H1 (cell line): ENCODE measurements around the gene TFAP2B. TPM values are rescaled to one million over a fixed set of nuclear protein-coding genes. Genes with fewer than 3 reads are reported as not detected.

Experiments
- CTCF ChIA-PET: fragments of 300-600 bp; sonication (Branson Sonifier 250); formaldehyde crosslinking; loops from one replicate; lab custom pipeline; 2021; ENCODE audit not compliant: partially characterized antibody; lab: Charles Lee
- POLR2A ChIA-PET: fragments of 300-600 bp; sonication (Branson Sonifier 250); formaldehyde crosslinking; loops from one replicate; lab custom pipeline; 2021; ENCODE audit warnings: inconsistent platforms; ENCODE audit not compliant: partially characterized antibody; lab: Charles Lee
- DNase-seq, 2 experiments: peaks; one replicate each; pipeline versions ENCODE4 v3.0.0 to v3.0.0-alpha.2; 2010 to 2022; ENCODE audit warnings: low spot score in 2 of 2, low read depth in 1 of 2, mixed read lengths in 1 of 2
- FAIRE-seq: peaks from 2 replicates; lab custom pipeline; 2011; peaks lifted over from hg19 to GRCh38; lab: Jason Lieb, UNC
- H2AFZ ChIP-seq: 2 replicates; pipeline ENCODE4 v1.8.1; 2012; ENCODE audit warnings: low read length, inconsistent platforms
- H2AK5ac ChIP-seq: 2 replicates; pipeline ENCODE4 v1.6.1; 2013; ENCODE audit warnings: low read depth, low read length
- H2BK120ac ChIP-seq: replicated peaks from 2 replicates; pipeline ENCODE3; 2013; ENCODE audit warnings: low read depth, low read length, inconsistent platforms
- H2BK12ac ChIP-seq: 2 replicates; pipeline ENCODE4 v1.6.1; 2013; ENCODE audit warnings: low read depth, low read length
- H2BK15ac ChIP-seq: 2 replicates; pipeline ENCODE4 v1.6.1; 2013; ENCODE audit warnings: low read length
- H2BK20ac ChIP-seq: 2 replicates; pipeline ENCODE4 v1.6.1; 2013; ENCODE audit warnings: low read length
- H2BK5ac ChIP-seq: 2 replicates; pipeline ENCODE4 v1.6.1; 2013; ENCODE audit warnings: low read depth, low read length
- H3K14ac ChIP-seq: 2 replicates; pipeline ENCODE4 v1.6.1; 2013; ENCODE audit warnings: inconsistent platforms; ENCODE audit not compliant: insufficient read length
- H3K18ac ChIP-seq: 2 replicates; pipeline ENCODE4 v1.6.1; 2013; ENCODE audit warnings: low read length; ENCODE audit errors: extremely low read depth
- H3K23ac ChIP-seq: 2 replicates; pipeline ENCODE4 v1.6.1; 2013; ENCODE audit warnings: inconsistent platforms; ENCODE audit not compliant: insufficient read length
- H3K23me2 ChIP-seq: 2 replicates; pipeline ENCODE4 v1.6.1; 2013; ENCODE audit warnings: low read depth, low read length
- H3K27ac ChIP-seq: 2 replicates; pipeline ENCODE4 v1.6.1; 2011; ENCODE audit warnings: low read depth, low read length, inconsistent platforms
- H3K27me3 ChIP-seq, 4 experiments: replicated peaks in 1 of 4; 1 replicate in 1 of 4; 2 replicates in 3 of 4; pipeline versions ENCODE4 v1.6.1 to v1.8.1; 2011 to 2013; ENCODE audit warnings: low read length in 3 of 4, mild to moderate bottlenecking in 3 of 4, inconsistent platforms in 2 of 4, mixed read lengths in 2 of 4, moderate library complexity in 1 of 4; ENCODE audit not compliant: control insufficient read depth in 3 of 4, insufficient read depth in 3 of 4; ENCODE audit errors: extremely low read depth in 1 of 4
- H3K36me3 ChIP-seq, 4 experiments: 2 replicates each; pipeline versions ENCODE4 v1.6.1 to v1.8.1; 2011 to 2013; ENCODE audit warnings: mild to moderate bottlenecking in 4 of 4, low read length in 3 of 4, moderate library complexity in 2 of 4, control low read depth in 1 of 4, inconsistent platforms in 1 of 4; ENCODE audit not compliant: insufficient read depth in 4 of 4, control insufficient read depth in 2 of 4
- H3K4ac ChIP-seq: replicated peaks from 2 replicates; pipeline ENCODE3; 2013; ENCODE audit warnings: low read length, low read depth, mixed read lengths, inconsistent platforms; ENCODE audit not compliant: insufficient read length
- H3K4me1 ChIP-seq, 4 experiments: replicated peaks in 1 of 4; 1 replicate in 1 of 4; 2 replicates in 3 of 4; pipeline versions ENCODE4 v1.6.1 to v1.8.1; 2011 to 2013; ENCODE audit warnings: low read length in 3 of 4, inconsistent platforms in 2 of 4, mixed read lengths in 1 of 4; ENCODE audit not compliant: insufficient read depth in 4 of 4, control insufficient read depth in 3 of 4
- H3K4me2 ChIP-seq, 2 experiments: 2 replicates each; pipeline versions ENCODE4 v1.6.1 to v1.8.1; 2011 to 2013; ENCODE audit warnings: low read depth in 2 of 2, low read length in 2 of 2, control low read depth in 1 of 2, inconsistent platforms in 1 of 2, mild to moderate bottlenecking in 1 of 2; ENCODE audit not compliant: insufficient read depth in 1 of 2
- H3K4me3 ChIP-seq, 4 experiments: fragments of 200-600, 300-600 bp in 1 of 4; sonication (generic), shearing (Covaris generic), sonication (Bioruptor Twin) in 1 of 4; 2 replicates each; pipeline versions ENCODE4 v1.5.1 to v1.8.1; 2011 to 2016; ENCODE audit warnings: low read length in 4 of 4, low read depth in 3 of 4, control low read depth in 2 of 4, inconsistent platforms in 2 of 4, mild to moderate bottlenecking in 2 of 4, mixed read lengths in 1 of 4, moderate library complexity in 1 of 4; ENCODE audit not compliant: insufficient read depth in 2 of 4; ENCODE audit errors: extremely low read depth in 1 of 4
- H3K56ac ChIP-seq: replicated peaks from 2 replicates; pipeline ENCODE3; 2013; ENCODE audit warnings: low read depth, mild to moderate bottlenecking, mixed read lengths, low read length, inconsistent platforms; ENCODE audit not compliant: insufficient read length
- H3K79me1 ChIP-seq: 2 replicates; pipeline ENCODE4 v1.6.1; 2013; ENCODE audit warnings: low read depth, low read length, control low read depth
- H3K79me2 ChIP-seq, 2 experiments: 2 replicates each; pipeline versions ENCODE4 v1.6.1 to v1.8.1; 2012 to 2013; ENCODE audit warnings: low read length in 2 of 2, mild to moderate bottlenecking in 2 of 2, inconsistent platforms in 1 of 2; ENCODE audit not compliant: insufficient read depth in 2 of 2, control insufficient read depth in 1 of 2
- H3K9ac ChIP-seq, 4 experiments: replicated peaks in 1 of 4; 1 replicate in 1 of 4; 2 replicates in 3 of 4; pipeline versions ENCODE4 v1.6.1 to v1.8.1; 2011 to 2013; ENCODE audit warnings: low read depth in 3 of 4, low read length in 3 of 4, control low read depth in 2 of 4, mild to moderate bottlenecking in 2 of 4, moderate library complexity in 2 of 4, inconsistent platforms in 1 of 4; ENCODE audit errors: extremely low read depth in 1 of 4
- H3K9me3 ChIP-seq, 2 experiments: 2 replicates each; pipeline versions ENCODE4 v1.6.1 to v1.8.1; 2012 to 2013; ENCODE audit warnings: mild to moderate bottlenecking in 2 of 2, moderate library complexity in 2 of 2, control low read depth in 1 of 2, inconsistent platforms in 1 of 2, low read depth in 1 of 2, low read length in 1 of 2, mixed read lengths in 1 of 2; ENCODE audit not compliant: insufficient read depth in 2 of 2
- H4K20me1 ChIP-seq, 2 experiments: replicated peaks in 1 of 2; 2 replicates each; pipeline versions ENCODE3 to v1.8.1; 2011 to 2013; ENCODE audit warnings: inconsistent platforms in 2 of 2, low read length in 2 of 2, mild to moderate bottlenecking in 1 of 2; ENCODE audit not compliant: insufficient read depth in 2 of 2, control insufficient read depth in 1 of 2
- H4K5ac ChIP-seq: 2 replicates; pipeline ENCODE4 v1.6.1; 2013; ENCODE audit warnings: low read length, low read depth, mixed read lengths, inconsistent platforms; ENCODE audit not compliant: insufficient read length
- H4K8ac ChIP-seq: 2 replicates; pipeline ENCODE4 v1.8.0; 2013; ENCODE audit warnings: mild to moderate bottlenecking, moderate library complexity, low read length, inconsistent platforms; ENCODE audit not compliant: insufficient read depth; ENCODE audit errors: extremely low read depth
- H4K91ac ChIP-seq: replicated peaks from 2 replicates; pipeline ENCODE3; 2013; ENCODE audit warnings: low read length, mixed read lengths, inconsistent platforms; ENCODE audit not compliant: insufficient read length
- ASH2L ChIP-seq: fragments of 200-600, 300-600 bp; sonication (generic); IDR thresholded peaks from one replicate; pipeline ENCODE4 v1.7.1; 2017; ENCODE audit warnings: low read length
- CBX8 ChIP-seq: fragments of 300-800, 300-1000 bp; sonication (generic); IDR thresholded peaks from 2 replicates; pipeline ENCODE4 v1.7.1; 2016; ENCODE audit warnings: low read depth, low read length, borderline replicate concordance
- CTCF ChIP-seq, 3 experiments: IDR thresholded peaks; 1 replicate in 2 of 3; 2 replicates in 1 of 3; pipeline versions ENCODE4 v1.5.1 to v1.6.1; 2011; ENCODE audit warnings: low read length in 3 of 3, mild to moderate bottlenecking in 3 of 3, inconsistent platforms in 2 of 3, low read depth in 1 of 3, moderate library complexity in 1 of 3; ENCODE audit not compliant: insufficient read depth in 1 of 3; ENCODE audit errors: control extremely low read depth in 1 of 3
- FOSL1 ChIP-seq: IDR thresholded peaks from 2 replicates; pipeline ENCODE4 v1.6.1; 2011; ENCODE audit warnings: mild to moderate bottlenecking, low read depth, low read length, moderate library complexity; ENCODE audit not compliant: insufficient read depth
- JUND ChIP-seq: IDR thresholded peaks from 2 replicates; pipeline ENCODE4 v1.6.1; 2011; ENCODE audit warnings: mild to moderate bottlenecking, improper control_type of control experiment, low read length
- KDM4A ChIP-seq: IDR thresholded peaks from one replicate; pipeline ENCODE4 v1.7.1; 2012; ENCODE audit warnings: low read depth, mild to moderate bottlenecking, moderate library complexity, low read length, inconsistent platforms; ENCODE audit not compliant: severe bottlenecking
- MAFK ChIP-seq: IDR thresholded peaks from 2 replicates; pipeline ENCODE4 v1.6.1; 2012; ENCODE audit warnings: low read depth, mild to moderate bottlenecking, improper control_type of control experiment, low read length
- RNF2 ChIP-seq: fragments of 200-900, 300-1000 bp; sonication (generic); IDR thresholded peaks from 2 replicates; pipeline ENCODE4 v1.7.1; 2016; ENCODE audit warnings: borderline replicate concordance, low read depth, mild to moderate bottlenecking, antibody characterized with exemption, low read length; ENCODE audit not compliant: poor library complexity, severe bottlenecking; ENCODE audit errors: missing control alignments
- SUZ12 ChIP-seq: fragments of 200-600 bp; sonication (generic); IDR thresholded peaks from 2 replicates; pipeline ENCODE4 v1.6.1; 2012; ENCODE audit warnings: mild to moderate bottlenecking, inconsistent platforms, low read length, moderate library complexity, mixed read lengths
- WGBS, 2 experiments: shearing (Covaris generic) in 1 of 2; methylation state at CpG; one replicate each; pipeline versions ENCODE4 v1.1.6 to v1.1.7; 2013 to 2015; ENCODE audit warnings: low lambda C conversion rate in 2 of 2, mixed read lengths in 2 of 2, inconsistent platforms in 1 of 2, low coverage in 1 of 2, missing lambda C conversion rate in 1 of 2; ENCODE audit not compliant: insufficient replicate concordance in 2 of 2, insufficient coverage in 1 of 2, insufficient read length in 1 of 2; ENCODE audit errors: extremely low coverage in 1 of 2, missing lambda C conversion rate in 1 of 2; 5-methylcytosine and 5-hydroxymethylcytosine counted together
- polyA plus RNA-seq, 7 experiments: library from polyadenylated mRNA; depleted of rRNA in 3 of 7; stranded (reverse) in 5 of 7; unstranded in 2 of 7; fragments of >200 nt in 5 of 7; fragments of 200-250 nt in 2 of 7; gene quantifications; 1 replicate in 5 of 7; 2 replicates in 1 of 7; 4 replicates in 1 of 7; pipeline versions ENCODE4 v1.2.1 to v1.2.3, GENCODE V29; 2011 to 2013; ENCODE audit warnings: missing spikeins in 2 of 7, mixed read lengths in 2 of 7
- total RNA-seq: library from RNA; stranded (reverse); fragmentation: NEBNext Ultra II Directional; extraction: Animal tissue kit (Norgen Biotek cat#: 25700); gene quantifications from 2 replicates; pipeline ENCODE4 v1.2.1, GENCODE V29; 2021

The TFAP2B gene
- total and polyA plus RNA-seq, 2 of the 8 experiments (the other 6 are each of a cell fraction or from before 2014, with no cell fraction given): not detected

- Histone ChIP-seq H2AFZ (no peak overlapping the region), H3K27me3 (peaks cover 67 to 97% (median 84%) of the 10 kb centered on the region in 4 experiments), H2BK15ac (no peak overlapping the region), H3K4ac (no peak overlapping the region), H3K36me3 (no peaks in the 10 kb centered on the region), H3K4me2 (peak overlapping the region; percentile 68 to 76), H3K79me1 (no peaks in the 10 kb centered on the region), H3K79me2 (no peaks in the 10 kb centered on the region), H4K8ac (no peak overlapping the region), H3K9ac (no peak overlapping the region), H3K9me3 (no peaks in the 10 kb centered on the region), H4K91ac (no peak overlapping the region), H3K14ac (no peak overlapping the region), H4K20me1 (peaks cover 8 to 12% of the 10 kb centered on the region in 2 experiments), H3K23ac (no peak overlapping the region), H2BK20ac (no peak overlapping the region), H2BK12ac (peak overlapping the region; percentile 60; the same call in 1 of the 2 replicates), H3K4me1 (peaks cover 15 to 31% (median 26%) of the 10 kb centered on the region in 4 experiments), H3K27ac (no peak overlapping the region), H3K4me3 (peak overlapping the region in 2 of 4 experiments; percentile 1 to 46; a peak in 5 of 8 replicates), H4K5ac (no peak overlapping the region), H3K18ac (no peak overlapping the region; the same call in 1 of the 2 replicates), H2BK5ac (no peak overlapping the region), H2BK120ac (no peak overlapping the region), H3K56ac (no peak overlapping the region), H3K23me2 (peaks cover 3% of the 10 kb centered on the region; the same call in 1 of the 2 replicates), H2AK5ac (peak overlapping the region; percentile 7; the same call in 1 of the 2 replicates)
- FAIRE-seq (no peak), DNase-seq (no peak)
- CTCF ChIA-PET: interaction anchor here (0.8 to 1.0 kb wide), 3 partner anchors 8 to 108 kb away, joined by 3 to 5 read pairs (median 3); no protein-coding TSS in a partner anchor
- POLR2A ChIA-PET: interaction anchor here (1.4 to 2.2 kb wide), 2 partner anchors 14 to 20 kb away, joined by 5 to 13 read pairs; no protein-coding TSS in a partner anchor
- WGBS, 2 experiments: 2% methylated on average over 16 of the region's 16 CpGs; no CpG with 5 or more reads in 1 of the 2 experiments
- TF ChIP-seq JUND: no peak
- TF ChIP-seq CBX8: 0 out of 2 replicates have a peak, but pooled peaks have one; percentile 27
- no peak for TF ChIP-seq FOSL1
- TF ChIP-seq RNF2: peak; percentile 81
- no peak for TF ChIP-seq CTCF (IDR thresholded peaks at IDR 0.05; ENCODE audit: control extremely low read depth in 1 of 3, insufficient read depth in 1 of 3, low read depth in 1 of 3, low read length in 3 of 3)
- peak; percentile 43 for TF ChIP-seq SUZ12
- TF ChIP-seq MAFK: no peak
- TF ChIP-seq KDM4A: peak; percentile 36
- peak; percentile 50 for TF ChIP-seq ASH2L
Measured at GRCh38 chr6:50825375-50826036, 6.8 kb downstream of the TFAP2B start.
